ENCODE results near the gene ASMTL. TPM values are rescaled to one million over a fixed set of nuclear protein-coding genes. Genes with fewer than 3 reads are reported as not detected.
"Not testable (repeated sequence)": the region's sequence is repeated elsewhere in the genome, so short reads cannot be mapped to it uniquely, and the experiment has no call there.

Gene ASMTL
- total RNA-seq, 1 donor from 2014 or later = 18.8 TPM

GRCh38 chrX:1433646-1434357 is 18.9 kb downstream of the ASMTL start:
- DNase-seq = no peak

DNA sequence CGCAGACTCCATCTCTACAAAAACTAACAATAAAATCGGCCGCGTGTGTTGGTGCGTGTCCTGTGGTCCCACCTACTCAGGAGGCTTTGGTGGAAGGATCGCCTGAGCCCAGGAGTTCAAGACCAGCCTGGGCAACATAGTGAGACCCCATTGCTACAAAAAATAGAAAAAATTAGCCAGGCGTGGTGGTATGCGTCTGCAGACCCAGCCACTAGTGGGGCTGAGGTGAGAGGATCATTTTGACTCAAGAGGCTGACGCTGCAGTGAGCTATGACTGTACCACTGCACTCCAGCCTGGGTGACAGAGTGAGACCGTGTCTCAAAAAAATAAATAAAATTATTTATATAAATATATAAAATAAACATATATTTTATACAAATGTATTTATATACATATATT is 22.3 kb downstream of the ASMTL start:
- DNase-seq = no peak

GRCh38 chrX:1427756-1428155 is 25.0 kb downstream of the ASMTL start:
- no peak for DNase-seq

DNA sequence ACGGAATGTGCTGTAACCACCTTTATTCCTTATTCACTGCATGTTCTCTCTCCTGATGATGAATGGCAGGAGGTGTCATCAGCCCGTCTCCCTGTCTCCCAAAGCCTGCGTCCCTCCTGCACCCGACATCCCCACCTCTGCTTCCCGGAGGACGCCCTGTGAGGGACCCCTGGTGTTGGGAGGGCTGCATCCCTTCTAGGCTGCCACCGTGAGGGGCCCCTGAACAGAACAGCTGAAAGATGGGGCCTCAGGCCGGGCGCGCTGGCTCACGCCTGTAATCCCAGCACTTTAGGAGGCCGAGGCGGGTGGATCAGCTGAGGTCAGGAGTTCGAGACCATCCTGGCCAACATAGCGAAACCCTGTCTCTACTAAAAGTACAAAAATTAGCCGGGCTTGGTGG is 26.4 kb downstream of the ASMTL start:
- not testable (repeated sequence) for DNase-seq

- DNase-seq = no peak
These were observed 27.3 kb downstream of the ASMTL start for GRCh38 chrX:1425381-1425780.

- DNase-seq = no peak
These were observed 28.4 kb downstream of the ASMTL start for GRCh38 chrX:1424147-1424851.

- DNase-seq = no peak
These were observed 29.5 kb downstream of the ASMTL start for GRCh38 chrX:1423215-1423614.

GRCh38 chrX:1422135-1422465 is 30.6 kb downstream of the ASMTL start:
- no peak for DNase-seq

GRCh38 chrX:1421433-1422134 is 31.1 kb downstream of the ASMTL start:
- no peak for DNase-seq

DNA sequence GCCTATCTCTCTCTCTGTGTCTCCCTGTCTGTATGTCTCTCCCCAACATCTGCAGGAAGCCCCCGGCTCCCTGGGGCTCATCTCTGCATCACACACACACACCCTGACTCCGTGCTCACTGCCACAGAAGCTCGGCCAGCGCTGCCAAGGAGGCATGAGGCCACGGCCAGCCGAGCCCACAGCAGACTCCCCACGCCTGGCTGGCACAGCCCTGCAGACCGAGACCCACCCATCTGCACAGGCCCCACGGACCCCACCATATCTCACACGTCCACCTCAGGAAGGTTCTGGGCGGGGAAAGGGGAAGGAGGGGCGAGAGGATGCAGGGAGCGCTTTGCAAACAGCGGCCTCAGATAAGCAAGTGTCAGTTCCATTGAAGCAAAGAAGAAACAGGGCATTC is 32.3 kb downstream of the ASMTL start:
- DNase-seq = no peak

- no peak for DNase-seq
These were observed 33.0 kb downstream of the ASMTL start for GRCh38 chrX:1419545-1420355.

GRCh38 chrX:1418901-1419544 is 33.7 kb downstream of the ASMTL start:
- DNase-seq = no peak

GRCh38 chrX:1417921-1418771 is 34.6 kb downstream of the ASMTL start:
- DNase-seq = no peak

GRCh38 chrX:1416965-1417760 is 35.5 kb downstream of the ASMTL start:
- DNase-seq = no peak

DNA sequence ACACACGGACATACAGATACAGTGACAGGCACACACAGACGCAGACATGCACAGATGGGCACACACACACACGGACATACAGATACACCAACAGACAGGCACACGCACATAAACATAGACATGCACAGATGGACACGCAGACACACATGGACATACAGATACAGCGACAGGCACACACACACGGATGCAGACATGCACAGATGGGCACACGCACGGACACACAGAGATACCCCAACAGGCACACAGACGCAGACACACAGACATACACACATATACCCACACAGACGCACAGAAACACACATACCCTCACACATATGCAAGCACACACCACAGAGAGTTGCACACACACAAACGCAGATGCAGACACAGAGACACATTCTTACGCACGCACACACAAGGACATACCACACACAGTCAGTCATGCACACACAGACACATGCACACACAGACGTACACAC is 36.4 kb downstream of the ASMTL start:
- no peak for DNase-seq

DNA sequence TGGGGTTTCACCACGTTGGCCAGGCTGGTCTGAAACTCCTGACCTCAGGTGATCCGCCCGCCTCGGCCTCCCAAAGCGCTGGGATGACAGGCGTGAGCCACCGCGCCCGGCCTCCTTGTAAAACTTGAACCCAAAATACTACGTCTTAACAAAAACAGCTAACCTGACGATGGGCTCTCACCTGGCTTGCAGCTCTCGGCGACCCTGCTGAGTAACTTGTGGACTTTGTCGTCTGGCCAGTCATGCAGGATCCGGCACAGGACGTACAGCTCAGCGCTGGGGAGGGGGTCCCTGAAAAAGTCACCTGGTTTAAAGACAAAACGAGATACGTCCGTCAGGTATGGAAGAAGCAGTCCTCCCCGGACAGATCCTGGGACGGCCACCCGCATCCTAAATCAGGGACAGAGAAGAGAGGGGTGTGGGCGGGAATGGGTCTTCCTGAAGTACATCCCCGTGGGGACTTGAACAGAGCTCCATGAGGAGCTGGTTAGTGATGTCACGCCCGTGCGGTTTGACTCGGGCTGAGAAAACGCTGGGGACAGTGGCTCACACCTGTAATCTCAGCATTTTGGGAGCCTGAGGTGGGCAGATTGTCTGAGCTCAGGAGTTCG is 40.1 kb downstream of the ASMTL start:
- DNase-seq = no peak

GRCh38 chrX:1411326-1411725 is 41.4 kb downstream of the ASMTL start:
- no peak for DNase-seq

DNA sequence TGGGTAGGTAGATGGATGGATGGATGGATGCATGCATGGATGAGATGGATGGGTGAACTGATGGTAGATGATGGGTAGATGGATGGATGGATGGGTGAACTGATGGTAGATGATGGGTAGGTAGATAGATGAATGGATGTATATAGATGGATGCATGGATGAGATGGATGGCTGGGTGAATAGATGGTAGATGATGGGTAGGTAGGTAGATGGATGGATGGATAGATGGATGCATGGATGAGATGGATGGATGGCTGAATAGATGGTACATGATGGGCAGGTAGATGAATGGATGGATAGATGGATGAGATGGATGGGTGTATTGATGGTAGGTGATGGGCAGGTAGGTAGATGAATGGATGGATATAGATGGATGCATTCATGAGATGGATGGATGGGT is 45.7 kb downstream of the ASMTL start:
- DNase-seq = no peak

GRCh38 chrX:1405769-1406168 is 46.9 kb downstream of the ASMTL start:
- not testable (repeated sequence) for DNase-seq

DNA sequence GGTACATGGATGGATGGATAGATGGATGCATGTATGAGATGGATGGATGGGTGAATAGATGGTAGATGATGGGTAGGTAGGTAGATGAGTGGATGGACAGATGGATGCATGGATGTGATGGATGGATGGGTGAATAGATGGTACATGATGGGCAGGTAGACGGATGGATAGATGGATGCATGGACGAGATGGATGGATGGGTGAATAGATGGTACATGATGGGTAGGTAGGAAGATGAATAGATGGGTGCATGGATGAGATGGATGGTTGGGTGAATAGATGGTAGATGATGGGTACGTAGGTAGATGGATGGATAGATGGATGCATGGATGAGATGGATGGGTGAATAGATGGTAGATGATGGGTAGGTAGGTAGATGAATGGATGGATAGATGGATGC is 48.8 kb downstream of the ASMTL start:
- DNase-seq = not testable (repeated sequence)
